Caco-2 (cell line): Measurements from ENCODE around the gene HAUS3. TPM values are rescaled to one million over a fixed set of nuclear protein-coding genes. Genes with fewer than 3 reads are reported as not detected.

Source experiments
- BruUV-seq: library from RNA; stranded (reverse); fragments of 400-500 nt; replicated peaks from 2 replicates; lab custom pipeline; 2021; lab: Mats Ljungman, UMichigan
- CTCF ChIA-PET: fragments of 300-600 bp; sonication (Branson Sonifier 250); formaldehyde crosslinking; loops from one replicate; lab custom pipeline; 2022; ENCODE audit warnings: antibody characterized with exemption; lab: Charles Lee
- POLR2A ChIA-PET: fragments of 300-600 bp; sonication (Branson Sonifier 250); formaldehyde crosslinking; loops from one replicate; lab custom pipeline; 2022; ENCODE audit warnings: antibody characterized with exemption; lab: Charles Lee
- DNase-seq, 2 experiments: peaks; one replicate each; pipeline versions ENCODE4 v3.0.0 to v3.0.0-alpha.2; 2020 to 2022
- H3K27me3 ChIP-seq: replicated peaks from 2 replicates; pipeline ENCODE4 v1.6.0; 2011; ENCODE audit warnings: low read length; ENCODE audit not compliant: control insufficient read depth, insufficient read depth
- H3K36me3 ChIP-seq: 2 replicates; pipeline ENCODE4 v1.5.1; 2011; ENCODE audit warnings: low read length; ENCODE audit not compliant: control insufficient read depth, insufficient read depth
- H3K4me1 ChIP-seq: fragments of 250-450 bp; sonication (Bioruptor Pico); 2 replicates; pipeline ENCODE4 v1.5.1; 2020; ENCODE audit warnings: mild to moderate bottlenecking
- H3K4me3 ChIP-seq: 2 replicates; pipeline ENCODE4 v1.5.1; 2011; ENCODE audit warnings: low read depth, mild to moderate bottlenecking, control low read depth, low read length
- H3K9me3 ChIP-seq: fragments of 250-450 bp; sonication (Bioruptor Pico); 2 replicates; pipeline ENCODE4 v1.5.1; 2020; ENCODE audit warnings: mild to moderate bottlenecking, moderate library complexity
- H3K27ac Mint-ChIP-seq: one replicate; pipeline ENCODE4 v1.8.0; 2022; ENCODE audit warnings: mixed read lengths; ENCODE audit not compliant: unreplicated experiment
- H3K27me3 Mint-ChIP-seq: one replicate; pipeline ENCODE4 v1.8.0; 2022; ENCODE audit warnings: mixed read lengths; ENCODE audit not compliant: insufficient read depth, unreplicated experiment
- H3K36me3 Mint-ChIP-seq: one replicate; pipeline ENCODE4 v1.8.0; 2022; ENCODE audit warnings: mild to moderate bottlenecking, mixed read lengths; ENCODE audit not compliant: insufficient read depth, unreplicated experiment
- H3K4me1 Mint-ChIP-seq: one replicate; pipeline ENCODE4 v1.8.0; 2022; ENCODE audit warnings: low read depth, mixed read lengths; ENCODE audit not compliant: unreplicated experiment
- H3K4me3 Mint-ChIP-seq: one replicate; pipeline ENCODE4 v1.8.0; 2022; ENCODE audit warnings: mild to moderate bottlenecking, moderate library complexity, mixed read lengths; ENCODE audit not compliant: unreplicated experiment
- H3K9me3 Mint-ChIP-seq: one replicate; pipeline ENCODE4 v1.8.0; 2022; ENCODE audit warnings: mixed read lengths; ENCODE audit not compliant: unreplicated experiment
- intact Hi-C: fragments of 100-400 bp; cut with micrococcal nuclease; formaldehyde crosslinking; loops from one replicate; pipeline ENCODE4 v1.10.0; 2022; ENCODE audit not compliant: unreplicated experiment
- total RNA-seq: library from RNA; stranded (reverse); gene quantifications from 2 replicates; pipeline ENCODE4 v1.2.3, GENCODE V29; 2022
- TF ChIP-seq, protein P1 (sequence below), 2 experiments: fragments of 200-600 bp in 1 of 2; IDR thresholded peaks; 1 replicate in 1 of 2; 2 replicates in 1 of 2; pipeline versions ENCODE4 v1.5.1 to v1.8.0; 2011 to 2022; ENCODE audit warnings: antibody characterized with exemption in 1 of 2, control low read depth in 1 of 2, inconsistent platforms in 1 of 2, low read depth in 1 of 2, low read length in 1 of 2, mild to moderate bottlenecking in 1 of 2, moderate library complexity in 1 of 2; ENCODE audit not compliant: insufficient read depth in 1 of 2, severe bottlenecking in 1 of 2, unreplicated experiment in 1 of 2

HAUS3 gene
- total RNA-seq, 1 experiment from 2014 or later, result 17.9 TPM

DNA sequence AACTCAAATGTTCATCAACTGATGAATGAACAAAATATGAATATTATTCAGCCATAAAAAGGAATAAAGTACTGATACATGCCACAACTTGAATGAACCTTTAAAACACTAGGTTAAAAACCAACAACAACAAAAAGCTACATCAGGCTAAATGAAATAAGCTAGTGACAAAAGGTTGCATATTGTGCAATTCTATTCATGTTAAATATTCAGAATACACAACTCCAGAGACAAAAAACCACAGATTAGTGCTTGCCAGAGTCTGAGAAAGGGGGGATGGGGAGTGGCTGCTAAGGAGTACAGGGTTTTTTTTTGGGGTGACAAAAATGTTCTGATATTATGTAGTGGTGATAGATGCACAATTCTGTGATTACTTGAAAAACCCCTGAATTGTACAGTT lies 58.5 kb downstream of the HAUS3 start:
- no peak overlapping the region for H3K27ac Mint-ChIP-seq
- no peaks in the 10 kb centered on the region for H3K36me3 Mint-ChIP-seq
- Histone ChIP-seq H3K27me3 (no peaks in the 10 kb centered on the region), H3K9me3 (no peaks in the 10 kb centered on the region; the same call in 1 of the 2 replicates), H3K4me3 (no peak overlapping the region), H3K4me1 (no peaks in the 10 kb centered on the region), H3K36me3 (no peaks in the 10 kb centered on the region)
- DNase-seq, result no peak
- BruUV-seq, result no TSS peak
- intact Hi-C loops, result loop anchor here (10.0 kb wide), 2 partner anchors 89 to 199 kb away; no protein-coding TSS in a partner anchor
- peaks cover 10% of the 10 kb centered on the region for H3K9me3 Mint-ChIP-seq
- H3K4me1 Mint-ChIP-seq, result no peaks in the 10 kb centered on the region
- H3K27me3 Mint-ChIP-seq, result no peaks in the 10 kb centered on the region
- ChIA-PET CTCF (no interaction called here), POLR2A (no interaction called here)
- TF ChIP-seq, protein P1, sequence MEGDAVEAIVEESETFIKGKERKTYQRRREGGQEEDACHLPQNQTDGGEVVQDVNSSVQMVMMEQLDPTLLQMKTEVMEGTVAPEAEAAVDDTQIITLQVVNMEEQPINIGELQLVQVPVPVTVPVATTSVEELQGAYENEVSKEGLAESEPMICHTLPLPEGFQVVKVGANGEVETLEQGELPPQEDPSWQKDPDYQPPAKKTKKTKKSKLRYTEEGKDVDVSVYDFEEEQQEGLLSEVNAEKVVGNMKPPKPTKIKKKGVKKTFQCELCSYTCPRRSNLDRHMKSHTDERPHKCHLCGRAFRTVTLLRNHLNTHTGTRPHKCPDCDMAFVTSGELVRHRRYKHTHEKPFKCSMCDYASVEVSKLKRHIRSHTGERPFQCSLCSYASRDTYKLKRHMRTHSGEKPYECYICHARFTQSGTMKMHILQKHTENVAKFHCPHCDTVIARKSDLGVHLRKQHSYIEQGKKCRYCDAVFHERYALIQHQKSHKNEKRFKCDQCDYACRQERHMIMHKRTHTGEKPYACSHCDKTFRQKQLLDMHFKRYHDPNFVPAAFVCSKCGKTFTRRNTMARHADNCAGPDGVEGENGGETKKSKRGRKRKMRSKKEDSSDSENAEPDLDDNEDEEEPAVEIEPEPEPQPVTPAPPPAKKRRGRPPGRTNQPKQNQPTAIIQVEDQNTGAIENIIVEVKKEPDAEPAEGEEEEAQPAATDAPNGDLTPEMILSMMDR (IDR thresholded peaks at IDR 0.05; ENCODE audit: insufficient read depth in 1 of 2, low read depth in 1 of 2, low read length in 1 of 2, severe bottlenecking in 1 of 2, unreplicated experiment in 1 of 2), result no peak
- H3K4me3 Mint-ChIP-seq, result no peak overlapping the region

DNA sequence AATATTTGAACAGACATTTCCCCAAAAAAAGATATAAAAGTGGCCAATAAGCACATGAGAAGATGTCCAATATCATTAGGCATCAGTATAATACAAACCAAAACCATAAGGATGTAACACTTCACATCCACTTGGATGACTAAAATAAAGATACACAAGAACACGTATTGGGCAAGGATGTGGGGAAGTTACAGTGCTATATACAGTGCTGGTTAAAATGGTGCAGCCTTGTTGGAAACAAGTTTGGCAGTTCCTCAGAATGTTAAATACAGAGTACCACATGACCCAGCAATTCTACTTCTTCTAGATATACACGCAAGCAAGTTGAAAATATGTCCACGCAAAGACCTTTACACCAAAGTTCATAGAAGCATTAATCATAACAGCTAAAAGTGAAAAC lies 58.9 kb downstream of the HAUS3 start:
- intact Hi-C loops, result loop anchor here (10.0 kb wide), 2 partner anchors 88 to 198 kb away; no protein-coding TSS in a partner anchor
- Histone ChIP-seq H3K36me3 (no peaks in the 10 kb centered on the region), H3K27me3 (no peaks in the 10 kb centered on the region), H3K4me1 (no peaks in the 10 kb centered on the region), H3K9me3 (no peaks in the 10 kb centered on the region; the same call in 1 of the 2 replicates), H3K4me3 (no peak overlapping the region)
- peaks cover 10% of the 10 kb centered on the region for H3K9me3 Mint-ChIP-seq
- no TSS peak for BruUV-seq
- TF ChIP-seq, protein P1 (IDR thresholded peaks at IDR 0.05; ENCODE audit: insufficient read depth in 1 of 2, low read depth in 1 of 2, low read length in 1 of 2, severe bottlenecking in 1 of 2, unreplicated experiment in 1 of 2), result no peak
- no peaks in the 10 kb centered on the region for H3K4me1 Mint-ChIP-seq
- POLR2A ChIA-PET, result no interaction called here
- H3K36me3 Mint-ChIP-seq, result no peaks in the 10 kb centered on the region
- H3K4me3 Mint-ChIP-seq, result no peak overlapping the region
- DNase-seq, result no peak
- H3K27me3 Mint-ChIP-seq, result no peaks in the 10 kb centered on the region
- no peak overlapping the region for H3K27ac Mint-ChIP-seq
- CTCF ChIA-PET, result no interaction called here

DNA sequence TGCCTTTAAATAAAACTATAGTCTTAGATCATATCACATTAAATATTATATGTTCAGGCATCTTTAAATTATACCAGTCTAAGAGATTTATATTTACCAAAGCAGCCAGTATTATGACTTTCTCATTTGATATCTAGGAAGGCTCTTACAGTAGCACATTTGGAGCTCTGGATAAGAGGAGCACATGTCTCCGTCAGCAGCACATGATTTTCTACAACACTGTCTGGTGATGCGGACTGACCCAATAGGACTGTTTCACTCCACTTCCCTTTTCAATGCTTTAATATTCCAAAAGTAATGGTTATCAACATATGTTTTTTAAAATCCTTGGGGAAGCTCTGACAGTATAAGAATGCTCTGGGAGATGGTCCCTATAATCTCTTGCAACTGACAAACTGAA lies 61.5 kb downstream of the HAUS3 start:
- Mint-ChIP-seq H3K9me3 (no peaks in the 10 kb centered on the region), H3K27me3 (no peaks in the 10 kb centered on the region), H3K27ac (no peak overlapping the region), H3K4me1 (no peaks in the 10 kb centered on the region), H3K4me3 (no peak overlapping the region), H3K36me3 (no peaks in the 10 kb centered on the region)
- H3K4me3 ChIP-seq, result no peak overlapping the region
- TF ChIP-seq, protein P1 (IDR thresholded peaks at IDR 0.05; ENCODE audit: insufficient read depth in 1 of 2, low read depth in 1 of 2, low read length in 1 of 2, severe bottlenecking in 1 of 2, unreplicated experiment in 1 of 2), result no peak
- no TSS peak for BruUV-seq
- H3K4me1 ChIP-seq, result no peaks in the 10 kb centered on the region
- no peaks in the 10 kb centered on the region for H3K36me3 ChIP-seq
- H3K9me3 ChIP-seq, result no peaks in the 10 kb centered on the region; the same call in 1 of the 2 replicates
- ChIA-PET POLR2A (no interaction called here), CTCF (no interaction called here)
- no peak for DNase-seq
- no peaks in the 10 kb centered on the region for H3K27me3 ChIP-seq
- intact Hi-C loops, result loop anchor here (10.0 kb wide), 2 partner anchors 86 to 196 kb away; no protein-coding TSS in a partner anchor
